Ureter (tissue), 1 donor: Measurements from ENCODE around the gene DAAM1. TPM values are rescaled to one million over a fixed set of nuclear protein-coding genes. Genes with fewer than 3 reads are reported as not detected.

Source experiments
- DNase-seq: peaks from one replicate; pipeline ENCODE4 v3.0.0-alpha.2; 2020; ENCODE audit warnings: low spot score
- total RNA-seq: library from RNA; stranded (reverse); gene quantifications from one replicate; pipeline ENCODE4 v1.2.4, GENCODE V29; 2023
- donor health status: DM: yes; HTN: yes; CAD: no.

DAAM1 gene
- total RNA-seq, 1 donor from 2014 or later = 109 TPM

DNA sequence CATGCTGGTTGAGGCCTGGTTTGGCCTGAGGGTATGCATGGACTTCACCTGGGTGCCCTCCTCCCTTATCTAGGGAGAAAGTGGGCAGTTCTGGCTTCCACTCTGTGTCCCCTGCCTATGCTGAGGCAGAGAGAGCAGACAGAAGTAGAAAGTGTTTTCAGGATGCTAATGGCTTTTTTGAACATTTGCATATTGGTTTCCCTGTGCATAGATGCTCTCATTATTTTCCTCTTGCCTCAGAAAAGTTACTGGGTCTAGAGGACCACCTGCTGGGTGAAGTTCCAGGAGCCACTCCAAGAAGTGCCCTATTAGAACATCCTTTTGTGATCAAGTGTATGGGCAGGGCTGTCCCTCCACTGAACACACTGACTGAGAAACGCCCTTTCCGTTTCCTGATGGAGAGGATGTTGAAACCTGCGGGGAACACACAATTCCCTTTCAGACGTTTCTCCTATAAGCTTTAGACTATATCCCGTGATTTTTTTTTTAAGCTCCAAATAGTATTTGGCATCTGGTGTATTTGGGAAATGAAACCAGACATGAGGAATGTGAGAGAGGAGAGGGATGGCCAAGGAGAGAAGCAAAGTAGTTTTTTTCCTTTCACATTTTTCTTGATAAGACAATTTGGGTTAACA lies 66.6 kb downstream of the DAAM1 start:
- no peak for DNase-seq

GRCh38 chr14:59256331-59256730 lies 67.9 kb downstream of the DAAM1 start:
- no peak for DNase-seq

GRCh38 chr14:59261334-59261733 lies 72.9 kb downstream of the DAAM1 start:
- DNase-seq = no peak

DNA sequence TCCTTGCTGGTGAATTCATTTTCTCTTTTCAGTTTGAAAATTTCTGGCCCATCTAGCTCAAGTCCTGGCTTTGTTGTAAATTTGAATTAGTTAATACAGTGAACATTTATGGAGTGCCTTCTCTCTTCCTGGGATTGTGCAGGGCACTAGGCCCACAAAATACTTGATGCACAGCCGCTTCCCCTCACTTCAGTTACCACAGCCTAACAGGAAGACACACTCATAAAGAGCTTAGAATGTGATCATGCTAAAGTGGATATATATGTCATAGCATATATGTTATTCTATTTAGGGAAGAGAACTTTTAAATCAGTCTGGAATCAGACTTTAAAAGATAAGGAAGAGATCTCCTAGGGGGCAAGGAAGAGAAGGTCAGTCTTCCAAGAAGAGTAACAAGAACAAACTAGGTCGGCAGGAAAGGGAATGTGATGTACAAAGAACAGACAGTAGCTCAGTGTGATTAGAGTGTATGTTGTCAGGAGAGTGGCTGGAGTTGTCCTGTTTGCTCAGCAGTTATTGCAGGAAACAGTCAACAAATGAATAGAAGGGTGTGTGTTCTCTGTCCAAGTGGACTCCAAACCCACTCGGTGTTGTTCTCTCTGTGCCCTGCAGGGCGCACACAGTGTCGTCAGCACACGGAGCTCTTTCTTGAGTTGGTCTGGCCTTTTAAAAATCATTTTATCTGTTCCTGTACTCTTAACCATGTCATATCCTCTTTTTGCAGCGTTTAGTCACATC lies 74.4 kb downstream of the DAAM1 start:
- DNase-seq = no peak

GRCh38 chr14:59265808-59266207 lies 77.3 kb downstream of the DAAM1 start:
- DNase-seq = no peak

DNA sequence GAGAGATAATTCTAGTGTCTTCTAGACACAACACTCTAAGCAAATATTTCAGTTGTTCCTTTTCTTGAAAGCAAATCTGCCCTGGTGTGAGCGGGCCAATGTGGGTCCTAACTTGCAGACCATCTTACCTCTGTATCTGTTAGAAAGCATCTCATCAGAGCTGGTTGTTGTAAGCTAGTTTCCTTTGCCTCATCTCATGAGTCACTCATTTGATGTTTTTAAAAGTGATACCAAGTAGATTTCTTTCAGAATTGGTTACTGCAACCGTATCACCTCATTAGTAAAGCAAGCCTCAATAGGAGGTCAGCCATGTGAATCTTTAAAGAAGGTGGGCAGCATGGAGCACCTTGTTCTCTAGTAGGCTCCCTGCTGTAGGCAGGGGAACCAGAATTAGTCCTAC lies 78.6 kb downstream of the DAAM1 start:
- DNase-seq = no peak

DNA sequence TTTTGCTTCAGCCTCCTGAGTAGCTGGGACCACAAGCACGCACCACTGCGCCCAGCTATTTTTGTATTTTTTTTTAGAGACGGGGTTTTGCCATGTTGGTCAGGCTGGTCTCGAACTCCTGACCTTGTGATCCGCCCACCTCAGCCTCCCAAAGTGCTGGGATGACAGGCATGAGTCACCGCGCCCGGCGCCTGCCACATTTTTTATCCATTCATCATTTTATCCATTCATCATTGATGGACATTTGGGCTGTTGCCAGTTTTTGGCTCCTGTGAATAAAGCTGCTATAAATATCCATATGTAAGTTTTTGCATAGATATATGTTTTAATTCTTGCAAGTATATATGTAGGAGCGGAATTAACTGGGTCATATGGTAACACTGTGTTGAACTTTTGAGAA lies 79.5 kb downstream of the DAAM1 start:
- no peak for DNase-seq

DNA sequence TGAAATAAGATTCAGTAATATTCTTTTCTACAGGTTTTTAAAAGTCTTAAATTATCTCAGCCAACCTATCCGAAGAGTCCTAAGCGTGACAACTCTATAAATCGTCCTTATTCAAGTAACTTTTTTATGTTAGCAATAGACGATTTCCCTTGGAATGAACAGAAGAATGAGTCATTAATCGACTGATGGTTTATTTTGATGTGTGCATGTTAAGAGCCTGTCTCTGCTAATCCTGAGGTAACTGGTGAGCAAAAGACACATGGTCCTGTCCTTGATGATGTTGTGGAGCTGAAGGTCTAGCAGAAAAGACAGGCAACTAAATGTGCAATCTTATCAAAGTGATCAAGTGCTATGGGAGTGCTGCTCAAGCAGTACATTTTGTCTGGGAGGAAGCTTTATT lies 80.4 kb downstream of the DAAM1 start:
- no peak for DNase-seq

DNA sequence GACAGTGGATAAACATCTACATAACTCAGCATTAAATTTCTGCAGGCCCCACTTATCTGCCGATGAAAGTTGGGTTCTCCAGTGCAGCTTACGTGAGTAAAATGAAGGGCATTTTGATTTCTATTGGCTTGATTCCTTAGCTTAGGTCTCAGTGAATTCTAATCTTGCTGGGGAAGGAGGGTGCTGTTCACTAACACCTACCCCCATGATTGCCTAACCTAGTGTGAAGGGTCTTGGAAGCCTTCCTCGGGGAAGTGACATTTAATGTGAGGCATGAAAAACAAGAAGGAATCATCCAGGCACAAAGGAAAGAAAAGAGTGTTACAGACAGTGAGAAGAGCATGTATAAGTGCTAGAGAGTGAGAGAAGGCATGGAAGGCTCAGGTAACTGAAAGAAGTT lies 81.0 kb downstream of the DAAM1 start:
- DNase-seq = no peak

DNA sequence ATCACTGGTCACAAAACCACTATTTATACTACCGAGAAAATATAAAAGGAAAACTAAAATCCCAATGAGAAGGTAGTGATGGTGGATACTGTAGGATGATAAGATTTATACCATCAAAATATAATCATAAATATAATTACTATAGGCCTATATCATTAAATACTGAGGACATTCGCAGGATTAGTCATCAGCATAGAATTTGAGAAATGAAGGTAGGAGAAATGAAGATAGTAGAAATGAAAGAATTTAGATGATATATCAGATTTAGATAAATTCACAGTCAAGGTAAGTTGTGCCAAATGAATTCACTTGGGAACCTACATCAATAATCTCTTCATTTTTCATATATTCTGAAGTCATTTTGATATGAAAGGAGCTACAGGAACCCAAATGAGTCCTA lies 82.8 kb downstream of the DAAM1 start:
- DNase-seq = no peak

- DNase-seq = no peak
Measured at GRCh38 chr14:59271734-59272133, 83.3 kb downstream of the DAAM1 start.

- DNase-seq = no peak
Measured at GRCh38 chr14:59272633-59273032, 84.2 kb downstream of the DAAM1 start.

- DNase-seq = no peak
Measured at GRCh38 chr14:59273737-59274136, 85.3 kb downstream of the DAAM1 start.

GRCh38 chr14:59274991-59275391 lies 86.5 kb downstream of the DAAM1 start:
- no peak for DNase-seq

- DNase-seq = no peak
Measured at GRCh38 chr14:59275668-59276067, 87.2 kb downstream of the DAAM1 start.

GRCh38 chr14:59276235-59276634 lies 87.8 kb downstream of the DAAM1 start:
- DNase-seq = no peak

- no peak for DNase-seq
Measured at GRCh38 chr14:59277659-59278058, 89.2 kb downstream of the DAAM1 start.

GRCh38 chr14:59278111-59278510 lies 89.6 kb downstream of the DAAM1 start:
- no peak for DNase-seq

GRCh38 chr14:59280961-59281360 lies 92.5 kb downstream of the DAAM1 start:
- DNase-seq = no peak

- no peak for DNase-seq
Measured at GRCh38 chr14:59281609-59282377, 93.3 kb downstream of the DAAM1 start.

GRCh38 chr14:59282378-59282765 lies 93.9 kb downstream of the DAAM1 start:
- DNase-seq = no peak

DNA sequence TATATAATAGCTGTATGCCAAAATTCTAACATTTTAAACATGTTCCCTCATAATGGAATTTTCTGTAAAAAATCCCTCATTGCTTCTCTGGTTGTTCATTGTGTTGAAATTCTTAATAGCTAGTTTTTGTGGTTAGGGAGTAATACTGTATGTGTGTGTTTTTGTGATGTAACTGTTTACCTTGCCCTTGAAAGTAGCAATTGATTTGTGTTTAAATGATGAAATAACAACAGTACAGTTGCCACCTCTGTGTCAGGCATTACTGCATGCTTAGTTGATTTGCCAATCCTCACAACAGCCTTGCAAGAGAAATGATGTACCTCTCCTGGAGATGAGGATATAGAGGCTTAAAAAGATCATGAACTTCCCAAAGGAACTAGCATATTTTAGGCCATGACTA lies 94.9 kb downstream of the DAAM1 start:
- no peak for DNase-seq

GRCh38 chr14:59284059-59284458 lies 95.6 kb downstream of the DAAM1 start:
- no peak for DNase-seq
